ENCODE measurements around the gene BTBD6.

GRCh38 chr14:105252552-105253328, 4.4 kb downstream of the BTBD6 start:
- TF ChIP-seq EP300 (IDR thresholded peaks at IDR 0.05; ENCODE audit: borderline replicate concordance), result no peak
- TF ChIP-seq MAX (IDR thresholded peaks at IDR 0.05), result no peak
- no peak for TF ChIP-seq NFIC (IDR thresholded peaks at IDR 0.05)
- TF ChIP-seq CEBPB (IDR thresholded peaks at IDR 0.05), result no peak
